H1 (cell line): ENCODE results near the gene SND1.

ENCODE experiments used
- BRCA1 ChIP-seq: IDR thresholded peaks from 2 replicates; pipeline ENCODE4 v1.6.1; 2012; ENCODE audit warnings: low read depth, low read length, improper control_type of control experiment
- CTCF ChIP-seq, 3 experiments: IDR thresholded peaks; 1 replicate in 2 of 3; 2 replicates in 1 of 3; pipeline versions ENCODE4 v1.5.1 to v1.6.1; 2011; ENCODE audit warnings: low read length in 3 of 3, mild to moderate bottlenecking in 3 of 3, inconsistent platforms in 2 of 3, low read depth in 1 of 3, moderate library complexity in 1 of 3; ENCODE audit not compliant: insufficient read depth in 1 of 3; ENCODE audit errors: control extremely low read depth in 1 of 3
- EZH2 ChIP-seq: fragments of 200-600 bp; sonication (generic); IDR thresholded peaks from 2 replicates; pipeline ENCODE4 v1.7.1; 2012; ENCODE audit warnings: low read depth, mild to moderate bottlenecking, moderate library complexity, low read length, inconsistent platforms; ENCODE audit not compliant: severe bottlenecking
- POLR2A ChIP-seq, 2 experiments: IDR thresholded peaks; 1 replicate in 1 of 2; 2 replicates in 1 of 2; pipeline ENCODE4 v1.6.1; 2011; ENCODE audit warnings: low read depth in 2 of 2, low read length in 2 of 2, mild to moderate bottlenecking in 2 of 2; ENCODE audit errors: control extremely low read depth in 1 of 2
- POLR2AphosphoS5 ChIP-seq: IDR thresholded peaks from 2 replicates; pipeline ENCODE4 v1.6.1; 2011; ENCODE audit warnings: low read depth, low read length
- RFX5 ChIP-seq: IDR thresholded peaks from 2 replicates; pipeline ENCODE4 v1.6.1; 2011; ENCODE audit warnings: low read depth, low read length, improper control_type of control experiment, borderline replicate concordance
- RXRA ChIP-seq: IDR thresholded peaks from 2 replicates; pipeline ENCODE4 v1.6.1; 2011; ENCODE audit warnings: low read depth, mild to moderate bottlenecking, low read length, moderate library complexity; ENCODE audit not compliant: insufficient read depth
- SIRT6 ChIP-seq: IDR thresholded peaks from one replicate; pipeline ENCODE4 v1.7.1; 2012; ENCODE audit warnings: low read length, inconsistent platforms
- SUZ12 ChIP-seq: fragments of 200-600 bp; sonication (generic); IDR thresholded peaks from 2 replicates; pipeline ENCODE4 v1.6.1; 2012; ENCODE audit warnings: mild to moderate bottlenecking, inconsistent platforms, low read length, moderate library complexity, mixed read lengths

DNA sequence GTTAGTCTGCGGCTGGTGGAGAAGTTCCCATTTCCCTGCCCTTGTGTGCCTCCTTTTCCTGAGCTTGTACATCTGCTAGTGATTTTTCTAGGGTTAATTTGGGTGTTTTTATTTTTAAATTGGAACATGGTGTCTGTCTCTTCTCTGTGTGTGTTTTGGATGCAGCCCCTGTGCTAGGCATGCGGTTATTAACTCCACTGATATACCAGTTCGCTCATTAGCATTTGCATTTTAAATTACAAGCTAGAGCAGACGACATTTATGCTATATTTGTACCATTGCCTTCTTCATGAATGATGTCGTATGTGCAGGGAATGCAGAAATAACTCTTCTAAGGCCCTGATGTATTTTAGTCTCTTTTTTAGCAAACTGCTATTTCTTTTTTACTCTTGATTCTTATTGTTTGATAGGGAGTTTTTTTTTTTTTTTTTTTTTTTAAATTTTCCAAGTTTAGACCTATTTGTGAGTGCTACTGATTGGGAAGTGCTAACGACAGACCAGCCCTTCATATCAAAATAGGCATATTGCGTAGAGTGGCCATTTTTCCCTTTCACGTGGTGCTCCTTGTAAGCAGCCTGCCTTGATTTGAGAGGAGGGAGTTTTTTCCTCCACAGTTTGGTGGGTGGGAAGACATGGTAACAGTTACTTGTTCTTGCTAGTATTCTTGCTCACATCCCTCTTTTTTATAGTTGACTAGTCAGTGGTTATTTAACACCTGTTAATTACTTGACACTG is 289.6 kb downstream of the SND1 start:
- TF ChIP-seq CTCF (IDR thresholded peaks at IDR 0.05; ENCODE audit: control extremely low read depth in 1 of 3, insufficient read depth in 1 of 3, low read depth in 1 of 3, low read length in 3 of 3) = no peak
- TF ChIP-seq RFX5 = no peak
- no peak for TF ChIP-seq POLR2A (IDR thresholded peaks at IDR 0.05; ENCODE audit: control extremely low read depth in 1 of 2, low read depth in 2 of 2, low read length in 2 of 2)
- no peak for TF ChIP-seq POLR2AphosphoS5
- TF ChIP-seq SIRT6 = no peak
- no peak for TF ChIP-seq EZH2
- no peak for TF ChIP-seq BRCA1
- no peak for TF ChIP-seq RXRA
- TF ChIP-seq SUZ12 = no peak
